Right cardiac atrium (tissue), 5 donors: Measurements from ENCODE around the gene IFNA6. TPM values are rescaled to one million over a fixed set of nuclear protein-coding genes. Genes with fewer than 3 reads are reported as not detected.

Source experiments
- ATAC-seq, 2 donors: fragments of 200-7000 bp; cut with Tn5 transposase; one replicate each; pipeline versions ENCODE4 v1.8.0 to v1.9.1; 2020; ENCODE audit warnings: moderate library complexity in 2 of 2, mild to moderate bottlenecking in 1 of 2
- DNase-seq, 3 donors: peaks; one replicate each; pipeline ENCODE4 v3.0.0-alpha.2; 2020
- H3K27ac ChIP-seq: one replicate; pipeline ENCODE4 v1.5.1; 2013; ENCODE audit warnings: mild to moderate bottlenecking, low read length, control low read depth, moderate library complexity
- H3K27me3 ChIP-seq: one replicate; pipeline ENCODE4 v1.6.1; 2013; ENCODE audit not compliant: control insufficient read depth, insufficient read depth
- H3K4me1 ChIP-seq: one replicate; pipeline ENCODE4 v1.6.1; 2013; ENCODE audit warnings: low read length; ENCODE audit not compliant: control insufficient read depth, insufficient read depth
- H3K4me3 ChIP-seq: one replicate; pipeline ENCODE4 v1.5.1; 2013; ENCODE audit warnings: low read length, control low read depth
- H3K9me3 ChIP-seq: one replicate; pipeline ENCODE4 v1.6.1; 2013; ENCODE audit warnings: low read length; ENCODE audit not compliant: control insufficient read depth
- WGBS: extraction: QIAGEN DNeasy Blood & Tissue Kit; methylation state at CpG from one replicate; pipeline ENCODE4 v1.1.7; 2013; 5-methylcytosine and 5-hydroxymethylcytosine counted together
- intact Hi-C, 4 donors: fragments of 100-400 bp; cut with DNase I; formaldehyde crosslinking; loops; one replicate each; pipeline versions ENCODE4 v1.11.0 to v1.14.0; 2022 to 2023
- polyA plus RNA-seq: library from polyadenylated mRNA; stranded (reverse); fragments of 200-250 nt; gene quantifications from one replicate; pipeline ENCODE4 v1.2.3, GENCODE V29; 2013
- total RNA-seq, 4 donors: library from RNA; stranded (reverse); fragmentation: NEBNext Ultra II Directional; extraction: Animal tissue kit (Norgen Biotek cat#: 25700); gene quantifications; one replicate each; pipeline ENCODE4 v1.2.1, GENCODE V29; 2021
- donor health status: healthy with polysubstance abuse.
- donor health status: DM: no; HTN: yes; CAD: no.
- donor health status: DM: no; HTN: no; CAD: no.
- donor health status: DM: no; HTN: yes; CAD: no; lungs with severe emphysema.
- donor health status: DM: yes; HTN: yes; CAD: no.

Gene IFNA6
- total and polyA plus RNA-seq, 5 donors, result not detected

- intact Hi-C loops, result loop anchor here in 2 of 4 donors (10.0 kb wide), 2 partner anchors 68 to 458 kb away; no protein-coding TSS in a partner anchor
- ATAC-seq, result peak; percentile 71 to 72
Measured at GRCh38 chr9:21326526-21327139, 24.1 kb downstream of the IFNA6 start.

GRCh38 chr9:21324047-21324446 is 26.6 kb downstream of the IFNA6 start:
- ATAC-seq, result peak in 1 of 2 donors; percentile 60

More at GRCh38 chr9:21326526-21327139, 24.1 kb downstream of the IFNA6 start:
- Histone ChIP-seq H3K27ac (no peak overlapping the region), H3K4me3 (no peak overlapping the region), H3K27me3 (no peaks in the 10 kb centered on the region), H3K4me1 (peaks cover 2% of the 10 kb centered on the region), H3K9me3 (no peaks in the 10 kb centered on the region)
- 34% methylated on average over 2 of the region's 2 CpGs for WGBS
- no peak for DNase-seq

GRCh38 chr9:21322911-21323461 is 27.7 kb downstream of the IFNA6 start:
- Histone ChIP-seq H3K4me3 (no peak overlapping the region), H3K9me3 (no peaks in the 10 kb centered on the region), H3K4me1 (peaks cover 2% of the 10 kb centered on the region), H3K27me3 (no peaks in the 10 kb centered on the region), H3K27ac (no peak overlapping the region)
- 84% methylated on average over 5 of the region's 5 CpGs for WGBS
- intact Hi-C loops, result loop anchor here in 3 of 4 donors (5.0 to 10.0 kb wide), 4 partner anchors 72 to 464 kb away; no protein-coding TSS in a partner anchor
- DNase-seq (no peak), ATAC-seq (no peak)

More at GRCh38 chr9:21324047-21324446, 26.6 kb downstream of the IFNA6 start:
- DNase-seq, result no peak
- Histone ChIP-seq H3K9me3 (no peaks in the 10 kb centered on the region), H3K4me1 (peaks cover 2% of the 10 kb centered on the region), H3K27ac (no peak overlapping the region), H3K4me3 (no peak overlapping the region), H3K27me3 (no peaks in the 10 kb centered on the region)
- WGBS, result 71% methylated on average over 4 of the region's 4 CpGs
- intact Hi-C loops, result loop anchor here in 3 of 4 donors (5.0 to 10.0 kb wide), 4 partner anchors 71 to 463 kb away; no protein-coding TSS in a partner anchor

GRCh38 chr9:21320465-21320864 is 30.2 kb downstream of the IFNA6 start:
- no peaks in the 10 kb centered on the region for H3K27me3 ChIP-seq
- no peak for DNase-seq
- intact Hi-C loops, result loop anchor here in 3 of 4 donors (5.0 to 10.0 kb wide), 4 partner anchors 74 to 467 kb away; no protein-coding TSS in a partner anchor
- 59% methylated on average over 2 of the region's 2 CpGs for WGBS
- H3K27ac ChIP-seq, result no peak overlapping the region
- peaks cover 3% of the 10 kb centered on the region for H3K4me1 ChIP-seq
- no peaks in the 10 kb centered on the region for H3K9me3 ChIP-seq
- ATAC-seq, result no peak
- H3K4me3 ChIP-seq, result no peak overlapping the region

GRCh38 chr9:21317956-21318923 is 32.4 kb downstream of the IFNA6 start:
- H3K4me1 ChIP-seq, result peaks cover 1% of the 10 kb centered on the region
- DNase-seq, result peak in 2 of 3 donors; percentile 11 to 54
- no peak overlapping the region for H3K27ac ChIP-seq
- no peak overlapping the region for H3K4me3 ChIP-seq
- ATAC-seq, result peak; percentile 74 to 76
- intact Hi-C loops, result loop anchor here in 1 of 4 donors (10.0 kb wide), 1 partner anchor 467 kb away; no protein-coding TSS in a partner anchor
- no peaks in the 10 kb centered on the region for H3K27me3 ChIP-seq
- 17% methylated on average over 7 of the region's 7 CpGs for WGBS
- no peaks in the 10 kb centered on the region for H3K9me3 ChIP-seq

- intact Hi-C loops, result loop anchor here in 1 of 4 donors (10.0 kb wide), 1 partner anchor 468 kb away; no protein-coding TSS in a partner anchor
- 17% methylated on average over 3 of the region's 3 CpGs for WGBS
Measured at GRCh38 chr9:21316860-21317259, 33.8 kb downstream of the IFNA6 start.

GRCh38 chr9:21316032-21316842 is 34.5 kb downstream of the IFNA6 start:
- WGBS, result 32% methylated on average over 8 of the region's 8 CpGs

More at GRCh38 chr9:21316860-21317259, 33.8 kb downstream of the IFNA6 start:
- H3K27me3 ChIP-seq, result no peaks in the 10 kb centered on the region
- H3K27ac ChIP-seq, result no peak overlapping the region
- ATAC-seq (no peak), DNase-seq (peak in 2 of 3 donors; percentile 12 to 55)
- H3K4me1 ChIP-seq, result peaks cover 1% of the 10 kb centered on the region
- H3K9me3 ChIP-seq, result no peaks in the 10 kb centered on the region
- no peak overlapping the region for H3K4me3 ChIP-seq

GRCh38 chr9:21314152-21314551 is 36.5 kb downstream of the IFNA6 start:
- no peak overlapping the region for H3K4me3 ChIP-seq

More at GRCh38 chr9:21316032-21316842, 34.5 kb downstream of the IFNA6 start:
- intact Hi-C loops, result loop anchor here in 1 of 4 donors (10.0 kb wide), 1 partner anchor 469 kb away; no protein-coding TSS in a partner anchor
- H3K9me3 ChIP-seq, result no peaks in the 10 kb centered on the region
- no peaks in the 10 kb centered on the region for H3K27me3 ChIP-seq
- no peak overlapping the region for H3K4me3 ChIP-seq
- peaks cover 1% of the 10 kb centered on the region for H3K4me1 ChIP-seq
- DNase-seq (no peak), ATAC-seq (peak in 1 of 2 donors; percentile 55)
- no peak overlapping the region for H3K27ac ChIP-seq

GRCh38 chr9:21311889-21312288 is 38.8 kb downstream of the IFNA6 start:
- H3K4me3 ChIP-seq, result no peak overlapping the region
- intact Hi-C loops, result loop anchor here in 1 of 4 donors (10.0 kb wide), 1 partner anchor 473 kb away; no protein-coding TSS in a partner anchor
- DNase-seq, result no peak
- 78% methylated on average over 1 of the region's 1 CpG for WGBS
- H3K9me3 ChIP-seq, result no peaks in the 10 kb centered on the region
- no peaks in the 10 kb centered on the region for H3K27me3 ChIP-seq
- no peak overlapping the region for H3K27ac ChIP-seq
- peaks cover 1% of the 10 kb centered on the region for H3K4me1 ChIP-seq
- no peak for ATAC-seq

More at GRCh38 chr9:21314152-21314551, 36.5 kb downstream of the IFNA6 start:
- H3K27ac ChIP-seq, result no peak overlapping the region
- ATAC-seq, result no peak
- H3K27me3 ChIP-seq, result no peaks in the 10 kb centered on the region
- peaks cover 1% of the 10 kb centered on the region for H3K4me1 ChIP-seq
- no peak for DNase-seq
- 82% methylated on average over 2 of the region's 2 CpGs for WGBS
- no peaks in the 10 kb centered on the region for H3K9me3 ChIP-seq
- intact Hi-C loops, result loop anchor here in 1 of 4 donors (10.0 kb wide), 1 partner anchor 471 kb away; no protein-coding TSS in a partner anchor

- WGBS, result 79% methylated on average over 2 of the region's 2 CpGs
- Histone ChIP-seq H3K4me3 (no peak within 1 kb of the TSS), H3K4me1 (no peaks in the 10 kb centered on the region), H3K27ac (no peak within 1 kb of the TSS), H3K27me3 (no peaks in the 10 kb centered on the region), H3K9me3 (no peaks in the 10 kb centered on the region)
- ATAC-seq (no peak), DNase-seq (no peak)
- intact Hi-C loops, result no loop called here
Measured at GRCh38 chr9:21305213-21305612, 45.5 kb downstream of the IFNA6 start, which contains the start of gene IFNA5. IFNA5 (minus strand) TSS chr9:21305313; CDS start chr9:21305256, 57 bp downstream.
